Smooth muscle cell of the coronary artery (primary cell): ENCODE measurements around the gene MIEF1. TPM values are rescaled to one million over a fixed set of nuclear protein-coding genes. Genes with fewer than 3 reads are reported as not detected.

Experiments used
- total RNA-seq: library from RNA; depleted of rRNA; stranded (reverse); fragments of >200 nt; gene quantifications from 2 replicates; pipeline ENCODE4 v1.2.3, GENCODE V29; 2014; ENCODE audit warnings: low replicate concordance

The MIEF1 gene
- 9.9 and 15.0 TPM in 2 replicates for total RNA-seq

DNA sequence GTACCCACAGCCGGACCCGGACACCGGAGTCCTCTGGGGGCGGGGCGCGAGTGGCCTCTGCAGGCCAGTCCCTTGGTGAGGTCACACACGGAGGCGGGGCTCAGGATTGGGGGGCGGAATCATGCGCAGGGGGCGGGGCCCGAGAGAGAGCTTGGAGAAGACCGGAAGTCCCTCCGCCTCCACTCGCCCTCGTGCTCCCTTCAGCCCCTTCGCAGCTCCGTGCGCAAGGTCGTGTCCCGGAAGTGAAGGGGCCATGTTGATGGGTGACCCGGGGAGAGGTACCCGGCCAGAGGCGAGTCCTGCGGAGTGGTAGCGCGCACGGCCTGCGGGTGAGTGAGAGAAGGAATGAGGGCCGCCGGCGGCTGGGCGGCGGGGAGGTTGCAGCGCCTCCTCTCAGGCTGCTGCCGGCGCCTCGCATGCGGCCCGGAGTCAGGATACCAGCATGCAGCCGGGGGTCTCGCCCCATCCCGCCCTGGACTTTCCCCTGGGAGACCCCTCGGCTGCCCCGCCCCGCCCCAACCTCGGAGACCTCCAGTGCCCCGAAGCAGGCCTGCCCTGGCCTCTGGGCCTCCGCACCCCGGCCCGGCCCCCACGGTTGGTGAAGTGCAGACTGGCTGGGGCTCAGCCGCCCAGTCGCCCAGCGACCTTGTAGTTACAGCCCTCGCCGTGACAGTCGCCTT lies at the start of gene MIEF1:
Gene MIEF1, plus strand, starts transcription at position 182 of the 680 bp plus-strand sequence. CDS start 9,005 bp downstream, outside the sequence.

GRCh38 chr22:39456522-39457197 lies 45.4 kb upstream of the MIEF1 start, which contains the start of gene MGAT3:
Gene MGAT3, plus strand, starts transcription at chr22:39457012. Its CDS starts 30,336 bp downstream, at chr22:39487348.

GRCh38 chr22:39520226-39521105 lies 18.4 kb downstream of the MIEF1 start, which contains the start of gene ATF4:
Gene ATF4, plus strand, starts transcription at chr22:39520562. Its CDS starts 884 bp downstream, at chr22:39521446.

GRCh38 chr22:39532215-39533073 lies 30.4 kb downstream of the MIEF1 start, which contains the start of gene RPS19BP1:
Gene RPS19BP1, minus strand, starts transcription at chr22:39532748. Its CDS starts 10 bp downstream, at chr22:39532738.

Other genes starting within 250 kb of the MIEF1 start
- gene RPL3, start 182.7 kb upstream of the MIEF1 start, total RNA-seq, result 3,988 and 6,455 TPM in 2 replicates
- gene SYNGR1, start 152.3 kb upstream of the MIEF1 start, total RNA-seq, result 17.3 and 23.6 TPM in 2 replicates
- 11.4 and 18.1 TPM in 2 replicates for gene TAB1, start 102.5 kb upstream of the MIEF1 start, total RNA-seq
- 0.12 and 0.23 TPM in 2 replicates for gene MGAT3, start 45.3 kb upstream of the MIEF1 start, total RNA-seq
- gene ATF4, start 18.3 kb downstream of the MIEF1 start, total RNA-seq, result 222 and 274 TPM in 2 replicates
- 14.5 and 48.0 TPM in 2 replicates for gene RPS19BP1, start 30.5 kb downstream of the MIEF1 start, total RNA-seq
- gene CACNA1I, start 68.5 kb downstream of the MIEF1 start, total RNA-seq, result under 0.01 TPM in 2 replicates